Stimulated activated CD8-positive, alpha-beta memory T cell treated with anti-CD3 and anti-CD28 coated beads, Interleukin-7, amount 100 ng/mL, for 4 hours (primary cell): Measurements from ENCODE around the gene EREG.

ENCODE experiments used
- DNase-seq, 2 donors: peaks; one replicate each; pipeline ENCODE4 v3.0.0-alpha.2; 2020; ENCODE audit warnings: low read depth in 2 of 2

EREG gene

GRCh38 chr4:74344031-74344430, 20.9 kb upstream of the EREG start:
- DNase-seq, result no peak

- no peak for DNase-seq
Measured at GRCh38 chr4:74353858-74354257, 11.1 kb upstream of the EREG start.

- no peak for DNase-seq
Measured at GRCh38 chr4:74357965-74358364, 7.0 kb upstream of the EREG start.

- no peak for DNase-seq
Measured at GRCh38 chr4:74361671-74362070, 3.3 kb upstream of the EREG start.

GRCh38 chr4:74362347-74362746, 2.6 kb upstream of the EREG start:
- DNase-seq, result no peak

- DNase-seq, result no peak
Measured at GRCh38 chr4:74364256-74364651, 691 bp upstream of the EREG start.

GRCh38 chr4:74365761-74366160, 816 bp downstream of the EREG start:
- no peak for DNase-seq

- DNase-seq, result no peak
Measured at GRCh38 chr4:74366367-74366911, 1.5 kb downstream of the EREG start.

- no peak for DNase-seq
Measured at GRCh38 chr4:74367656-74368290, 2.8 kb downstream of the EREG start.

- DNase-seq, result no peak
Measured at GRCh38 chr4:74368596-74368995, 3.7 kb downstream of the EREG start.

GRCh38 chr4:74369855-74370254, 4.9 kb downstream of the EREG start:
- no peak for DNase-seq

GRCh38 chr4:74370912-74371311, 6.0 kb downstream of the EREG start:
- DNase-seq, result no peak

GRCh38 chr4:74374128-74374527, 9.2 kb downstream of the EREG start:
- no peak for DNase-seq

- no peak for DNase-seq
Measured at GRCh38 chr4:74374561-74375327, 9.8 kb downstream of the EREG start.

GRCh38 chr4:74375824-74376426, 11.0 kb downstream of the EREG start:
- DNase-seq, result no peak

GRCh38 chr4:74376888-74377483, 12.0 kb downstream of the EREG start:
- DNase-seq, result no peak

- DNase-seq, result no peak
Measured at GRCh38 chr4:74377714-74378113, 12.8 kb downstream of the EREG start.

- no peak for DNase-seq
Measured at GRCh38 chr4:74378573-74378972, 13.6 kb downstream of the EREG start.

GRCh38 chr4:74379912-74380311, 15.0 kb downstream of the EREG start:
- DNase-seq, result no peak

GRCh38 chr4:74385386-74385785, 20.4 kb downstream of the EREG start:
- DNase-seq, result no peak

GRCh38 chr4:74386159-74386558, 21.2 kb downstream of the EREG start:
- DNase-seq, result no peak

GRCh38 chr4:74387790-74388189, 22.8 kb downstream of the EREG start:
- no peak for DNase-seq
